Large intestine (tissue), 3 donors: ENCODE results near the gene GCH1. TPM values are rescaled to one million over a fixed set of nuclear protein-coding genes. Genes with fewer than 3 reads are reported as not detected.
"Not testable (repeated sequence)": the region's sequence is repeated elsewhere in the genome, so short reads cannot be mapped to it uniquely, and the experiment has no call there.

Source experiments
- DNase-seq, 2 donors: peaks; one replicate each; pipeline versions ENCODE4 v3.0.0 to v3.0.0-alpha.2; 2013
- H3K27ac ChIP-seq: one replicate; pipeline ENCODE4 v1.5.1; 2013; ENCODE audit warnings: low read length
- H3K27me3 ChIP-seq: 2 replicates; pipeline ENCODE4 v1.6.1; 2013; ENCODE audit warnings: low read length; ENCODE audit not compliant: control insufficient read depth, insufficient read depth
- H3K36me3 ChIP-seq: 2 replicates; pipeline ENCODE4 v1.6.1; 2013; ENCODE audit warnings: low read length; ENCODE audit not compliant: control insufficient read depth, insufficient read depth
- H3K4me1 ChIP-seq: one replicate; pipeline ENCODE4 v1.6.1; 2013; ENCODE audit warnings: low read length; ENCODE audit not compliant: control insufficient read depth, insufficient read depth
- H3K4me3 ChIP-seq: one replicate; pipeline ENCODE4 v1.5.1; 2013; ENCODE audit warnings: low read length
- H3K9me3 ChIP-seq: one replicate; pipeline ENCODE4 v1.6.1; 2013; ENCODE audit warnings: mild to moderate bottlenecking, low read depth, low read length, moderate library complexity; ENCODE audit not compliant: control insufficient read depth
- WGBS: methylation state at CpG from one replicate; pipeline ENCODE4 v1.1.5; 2013; ENCODE audit warnings: low lambda C conversion rate; ENCODE audit not compliant: insufficient coverage; 5-methylcytosine and 5-hydroxymethylcytosine counted together
- polyA plus RNA-seq: library from polyadenylated mRNA; unstranded; fragments of 120-200 nt; gene quantifications from one replicate; pipeline ENCODE4 v1.2.1, GENCODE V29; 2013

GCH1 gene
- polyA plus RNA-seq, 1 donor, result 27.5 TPM

- no peaks in the 10 kb centered on the region for H3K27me3 ChIP-seq
- H3K27ac ChIP-seq, result peak overlapping the region; percentile 53
- peaks cover 29% of the 10 kb centered on the region for H3K4me1 ChIP-seq
- 80% methylated on average over 3 of the region's 13 CpGs for whole genome bisulfite sequencing
- no peaks in the 10 kb centered on the region for H3K36me3 ChIP-seq
- no peaks in the 10 kb centered on the region for H3K9me3 ChIP-seq
- H3K4me3 ChIP-seq, result no peak overlapping the region
- DNase-seq, result no peak
Observed at GRCh38 chr14:54803926-54804537, 98.6 kb downstream of the GCH1 start.

- Histone ChIP-seq H3K27ac (peak overlapping the region; percentile 53), H3K4me1 (peaks cover 29% of the 10 kb centered on the region), H3K27me3 (no peaks in the 10 kb centered on the region), H3K9me3 (no peaks in the 10 kb centered on the region), H3K36me3 (no peaks in the 10 kb centered on the region), H3K4me3 (no peak overlapping the region)
- DNase-seq, result peak; percentile 46 to 83
- WGBS, result no CpG with 5 or more reads among the region's 7 CpGs
Observed at GRCh38 chr14:54803396-54803795, 99.2 kb downstream of the GCH1 start.

- H3K27ac ChIP-seq, H3K27me3 ChIP-seq, H3K9me3 ChIP-seq, H3K4me3 ChIP-seq, H3K36me3 ChIP-seq, DNase-seq: not testable (repeated sequence)
- WGBS, result 100% methylated on average over 1 of the region's 2 CpGs
- H3K4me1 ChIP-seq, result peaks cover 29% of the 10 kb centered on the region
Observed at GRCh38 chr14:54801482-54801881, 101.1 kb downstream of the GCH1 start.

- H3K4me1 ChIP-seq, result peaks cover 10% of the 10 kb centered on the region
- WGBS, result no CpG with 5 or more reads among the region's 9 CpGs
Observed at GRCh38 chr14:54798465-54799124, 104.0 kb downstream of the GCH1 start.

GRCh38 chr14:54797986-54798385 lies 104.6 kb downstream of the GCH1 start:
- WGBS, result no CpG with 5 or more reads among the region's 4 CpGs
- H3K27ac ChIP-seq, result no peak overlapping the region
- no peaks in the 10 kb centered on the region for H3K36me3 ChIP-seq
- no peak for DNase-seq
- peaks cover 4% of the 10 kb centered on the region for H3K4me1 ChIP-seq
- H3K4me3 ChIP-seq, result no peak overlapping the region
- peaks cover 2% of the 10 kb centered on the region for H3K9me3 ChIP-seq
- H3K27me3 ChIP-seq, result no peaks in the 10 kb centered on the region

More at GRCh38 chr14:54798465-54799124, 104.0 kb downstream of the GCH1 start:
- H3K36me3 ChIP-seq, result no peaks in the 10 kb centered on the region
- no peaks in the 10 kb centered on the region for H3K27me3 ChIP-seq
- peaks cover 2% of the 10 kb centered on the region for H3K9me3 ChIP-seq
- H3K4me3 ChIP-seq, result no peak overlapping the region
- DNase-seq, result no peak
- H3K27ac ChIP-seq, result no peak overlapping the region

- no CpG with 5 or more reads among the region's 6 CpGs for WGBS
- Histone ChIP-seq H3K4me3 (no peak overlapping the region), H3K27ac (no peak overlapping the region), H3K27me3 (no peaks in the 10 kb centered on the region), H3K9me3 (peaks cover 2% of the 10 kb centered on the region), H3K4me1 (no peaks in the 10 kb centered on the region), H3K36me3 (no peaks in the 10 kb centered on the region)
- DNase-seq, result no peak
Observed at GRCh38 chr14:54797556-54797955, 105.1 kb downstream of the GCH1 start.

GRCh38 chr14:54796961-54797360 lies 105.7 kb downstream of the GCH1 start:
- Histone ChIP-seq H3K36me3 (no peaks in the 10 kb centered on the region), H3K27me3 (no peaks in the 10 kb centered on the region), H3K4me3 (no peak overlapping the region), H3K4me1 (no peaks in the 10 kb centered on the region), H3K27ac (no peak overlapping the region), H3K9me3 (peaks cover 2% of the 10 kb centered on the region)
- DNase-seq, result no peak

- peaks cover 2% of the 10 kb centered on the region for H3K9me3 ChIP-seq
- no peak overlapping the region for H3K4me3 ChIP-seq
- no peaks in the 10 kb centered on the region for H3K27me3 ChIP-seq
- 67% methylated on average over 1 of the region's 3 CpGs for WGBS
- H3K4me1 ChIP-seq, result peaks cover 10% of the 10 kb centered on the region
- peaks cover 7% of the 10 kb centered on the region for H3K36me3 ChIP-seq
- H3K27ac ChIP-seq, result no peak overlapping the region
- DNase-seq, result no peak
Observed at GRCh38 chr14:54794796-54795195, 107.8 kb downstream of the GCH1 start.

GRCh38 chr14:54794159-54794558 lies 108.5 kb downstream of the GCH1 start:
- H3K4me1 ChIP-seq, result peaks cover 10% of the 10 kb centered on the region
- H3K9me3 ChIP-seq, result peaks cover 2% of the 10 kb centered on the region
- H3K27me3 ChIP-seq, result no peaks in the 10 kb centered on the region
- no peak overlapping the region for H3K27ac ChIP-seq
- H3K4me3 ChIP-seq, result no peak overlapping the region
- WGBS, result 80% methylated on average over 1 of the region's 1 CpG
- DNase-seq, result no peak
- H3K36me3 ChIP-seq, result peaks cover 10% of the 10 kb centered on the region

GRCh38 chr14:54792288-54792687 lies 110.3 kb downstream of the GCH1 start:
- 60% methylated on average over 1 of the region's 6 CpGs for WGBS
- DNase-seq, result no peak
- no peaks in the 10 kb centered on the region for H3K27me3 ChIP-seq
- H3K4me3 ChIP-seq, result no peak overlapping the region
- H3K27ac ChIP-seq, result no peak overlapping the region
- H3K9me3 ChIP-seq, result peaks cover 2% of the 10 kb centered on the region
- peaks cover 16% of the 10 kb centered on the region for H3K4me1 ChIP-seq
- peaks cover 16% of the 10 kb centered on the region for H3K36me3 ChIP-seq
